ENCODE results near the gene HNF1B.

HNF1B gene

GRCh38 chr17:37732316-37732715 is 12.5 kb downstream of the HNF1B start:
- DNase-seq, result no peak

- no peak for DNase-seq
These were observed 13.8 kb downstream of the HNF1B start for GRCh38 chr17:37731056-37731455.

- DNase-seq, result no peak
These were observed 15.0 kb downstream of the HNF1B start for GRCh38 chr17:37729905-37730304.

- DNase-seq, result no peak
These were observed 17.8 kb downstream of the HNF1B start for GRCh38 chr17:37726891-37727675.

GRCh38 chr17:37726248-37726647 is 18.6 kb downstream of the HNF1B start:
- DNase-seq, result no peak

GRCh38 chr17:37725601-37726146 is 19.2 kb downstream of the HNF1B start:
- no peak for DNase-seq

- DNase-seq, result no peak
These were observed 19.8 kb downstream of the HNF1B start for GRCh38 chr17:37725021-37725595.

- no peak for DNase-seq
These were observed 23.9 kb downstream of the HNF1B start for GRCh38 chr17:37720989-37721388.

GRCh38 chr17:37719866-37720265 is 25.0 kb downstream of the HNF1B start:
- no peak for DNase-seq

GRCh38 chr17:37718324-37719048 is 26.4 kb downstream of the HNF1B start:
- no peak for DNase-seq

GRCh38 chr17:37717627-37718323 is 27.1 kb downstream of the HNF1B start:
- no peak for DNase-seq

- DNase-seq, result no peak
These were observed 30.0 kb downstream of the HNF1B start for GRCh38 chr17:37714897-37715296.

- DNase-seq, result no peak
These were observed 31.2 kb downstream of the HNF1B start for GRCh38 chr17:37713624-37714023.

GRCh38 chr17:37713028-37713431 is 31.8 kb downstream of the HNF1B start:
- no peak for DNase-seq

- DNase-seq, result no peak
These were observed 33.7 kb downstream of the HNF1B start for GRCh38 chr17:37711113-37711512.

GRCh38 chr17:37710344-37710886 is 34.4 kb downstream of the HNF1B start:
- peak in 1 of 2 donors; percentile 7 for DNase-seq

GRCh38 chr17:37708616-37709212 is 36.1 kb downstream of the HNF1B start:
- DNase-seq, result no peak

GRCh38 chr17:37708008-37708615 is 36.7 kb downstream of the HNF1B start:
- DNase-seq, result no peak

GRCh38 chr17:37706446-37706845 is 38.4 kb downstream of the HNF1B start:
- DNase-seq, result no peak

GRCh38 chr17:37702598-37702997 is 42.3 kb downstream of the HNF1B start:
- no peak for DNase-seq

GRCh38 chr17:37701496-37701898 is 43.4 kb downstream of the HNF1B start:
- peak; percentile 36 to 60 for DNase-seq

- no peak for DNase-seq
These were observed 44.0 kb downstream of the HNF1B start for GRCh38 chr17:37700881-37701280.
